Activated CD4-positive, alpha-beta memory T cell treated with anti-CD3 and anti-CD28 coated beads for 36 hours (primary cell): ENCODE measurements around the gene CMTM4. TPM values are rescaled to one million over a fixed set of nuclear protein-coding genes. Genes with fewer than 3 reads are reported as not detected.
A peak's percentile ranks its signal among the peaks of the same experiment; 100 is the strongest.

Source experiments
- CTCF ChIA-PET: fragments of 350-600 bp; sonication (Branson Sonifier 250); formaldehyde crosslinking; loops from one replicate; lab custom pipeline; 2021; ENCODE audit warnings: antibody characterized with exemption, inconsistent platforms; lab: Charles Lee
- POLR2A ChIA-PET: fragments of 350-600 bp; sonication (Branson Sonifier 250); formaldehyde crosslinking; loops from one replicate; lab custom pipeline; 2021; ENCODE audit warnings: antibody characterized with exemption; lab: Charles Lee
- DNase-seq: peaks from one replicate; pipeline ENCODE4 v3.0.0-alpha.2; 2020
- H3K27ac Mint-ChIP-seq: one replicate; pipeline ENCODE4 v1.8.0; 2021; ENCODE audit warnings: mixed read lengths
- H3K27me3 Mint-ChIP-seq: one replicate; pipeline ENCODE4 v1.8.0; 2021; ENCODE audit warnings: mixed read lengths
- H3K36me3 Mint-ChIP-seq: one replicate; pipeline ENCODE4 v1.8.0; 2021; ENCODE audit warnings: mixed read lengths
- H3K4me1 Mint-ChIP-seq: one replicate; pipeline ENCODE4 v1.8.0; 2021; ENCODE audit warnings: low read depth, mixed read lengths
- H3K4me3 Mint-ChIP-seq: one replicate; pipeline ENCODE4 v1.8.0; 2021; ENCODE audit warnings: mild to moderate bottlenecking, mixed read lengths
- H3K9me3 Mint-ChIP-seq: one replicate; pipeline ENCODE4 v1.8.0; 2021; ENCODE audit warnings: mixed read lengths
- intact Hi-C: fragments of 100-400 bp; cut with micrococcal nuclease; formaldehyde crosslinking; loops from one replicate; pipeline ENCODE4 v1.15.1; 2023
- total RNA-seq, 2 experiments: library from RNA; stranded (reverse); gene quantifications; one replicate each; pipeline ENCODE4 v1.2.3, GENCODE V29; 2021

The CMTM4 gene
- 1 to 10 TPM; 2.8 to 4.1 TPM for total RNA-seq

DNA sequence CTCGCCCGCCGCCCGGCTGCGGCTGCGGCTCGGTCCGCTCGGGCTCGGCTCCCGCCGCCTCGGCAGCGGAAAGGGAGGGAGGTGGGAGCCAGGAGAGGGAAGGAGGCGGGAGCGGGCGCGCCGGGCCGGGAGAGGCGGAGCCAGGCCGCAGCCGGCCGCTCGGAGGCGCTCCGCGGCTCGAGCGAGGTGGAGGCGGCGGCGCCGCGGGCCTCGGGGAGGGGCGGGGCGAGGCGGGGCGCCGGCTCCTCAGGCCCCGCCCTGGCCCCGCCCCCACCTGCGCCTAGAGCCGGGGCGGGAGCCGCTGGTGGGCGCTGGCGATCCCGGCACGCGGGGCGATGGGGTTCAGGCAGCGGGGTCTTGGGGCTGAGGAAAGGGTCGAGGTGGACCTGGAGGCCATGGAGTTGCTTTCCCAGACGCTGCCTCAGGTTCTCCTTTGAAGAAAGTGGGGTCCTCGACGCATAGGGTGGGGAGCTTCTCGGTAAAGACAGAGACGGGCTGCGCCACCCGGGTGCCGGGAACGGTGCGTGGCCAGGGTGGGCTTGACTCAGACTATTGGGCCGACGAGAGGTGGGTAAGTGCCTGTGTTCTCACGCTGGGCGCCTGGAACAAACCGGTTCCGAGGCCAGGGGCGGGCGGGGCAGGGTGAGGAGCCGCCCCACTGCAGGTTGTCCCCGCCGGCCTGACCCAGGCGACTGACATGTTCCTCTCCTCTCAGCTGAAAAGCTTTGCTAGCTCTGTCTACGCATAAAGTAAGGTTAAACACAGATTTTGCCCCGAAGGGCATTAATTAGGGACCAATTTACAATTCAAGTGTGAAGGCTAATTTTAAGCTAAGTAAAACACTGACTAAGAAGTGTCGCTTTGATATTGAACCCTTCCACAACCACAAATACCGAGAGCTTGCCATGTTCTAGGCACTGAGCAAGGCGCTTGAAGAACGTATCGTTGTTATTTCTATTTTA is at the start of gene CMTM4:
Gene CMTM4 (minus strand): TSS at position 75 of the 962 bp plus-strand sequence. CDS start 218 bp downstream, outside the sequence.
- peaks cover 4% of the 10 kb centered on the region for H3K27me3 Mint-ChIP-seq
- no peak within 1 kb of the TSS for H3K27ac Mint-ChIP-seq

DNA sequence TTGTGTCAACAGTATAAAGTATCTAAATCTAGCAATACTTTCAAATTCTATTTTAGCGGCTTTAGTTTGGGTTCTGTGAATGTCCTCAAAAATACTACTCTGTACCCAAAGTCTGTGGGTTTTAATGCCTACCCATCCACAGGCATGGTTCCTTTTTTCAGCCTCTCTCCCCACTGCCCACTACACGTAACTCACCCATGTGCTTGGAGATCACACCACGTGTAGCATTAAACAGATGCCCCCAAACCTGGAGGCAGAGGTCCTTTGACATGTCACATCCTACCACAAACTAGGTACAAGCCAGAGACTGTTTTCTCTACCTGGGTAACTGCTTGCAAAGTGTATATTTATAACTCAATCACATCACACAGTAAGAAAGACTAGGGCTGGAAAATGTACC is 49.5 kb upstream of the CMTM4 start:
- no peak overlapping the region for H3K4me3 Mint-ChIP-seq
- peaks cover 33% of the 10 kb centered on the region for H3K36me3 Mint-ChIP-seq
- no peaks in the 10 kb centered on the region for H3K9me3 Mint-ChIP-seq
- intact Hi-C loops = no loop called here
- no peak for DNase-seq
- peaks cover 39% of the 10 kb centered on the region for H3K4me1 Mint-ChIP-seq
- H3K27me3 Mint-ChIP-seq = no peaks in the 10 kb centered on the region
- H3K27ac Mint-ChIP-seq = no peak overlapping the region
- ChIA-PET CTCF (no interaction called here), POLR2A (no interaction called here)

More for the DNA sequence above, at the start of gene CMTM4:
- peak within 1 kb of the TSS; percentile 74 for H3K4me3 Mint-ChIP-seq
- DNase-seq = peak; percentile 79
- H3K36me3 Mint-ChIP-seq = no peaks in the 10 kb centered on the region
- intact Hi-C loops = loop anchor here (5.0 kb wide), 2 partner anchors 55 to 90 kb away; partner anchors contain the start of gene DYNC1LI2
- no peaks in the 10 kb centered on the region for H3K9me3 Mint-ChIP-seq
- ChIA-PET CTCF (interaction anchor here (1.0 to 3.4 kb wide), 8 partner anchors 32 to 185 kb away, joined by 3 to 18 read pairs (median 4); partner anchors contain the start of gene NAE1), POLR2A (interaction anchor here (0.6 kb wide), 2 partner anchors 138 to 385 kb away, joined by 4 to 6 read pairs; no protein-coding TSS in a partner anchor)
- H3K4me1 Mint-ChIP-seq = no peaks in the 10 kb centered on the region

DNA sequence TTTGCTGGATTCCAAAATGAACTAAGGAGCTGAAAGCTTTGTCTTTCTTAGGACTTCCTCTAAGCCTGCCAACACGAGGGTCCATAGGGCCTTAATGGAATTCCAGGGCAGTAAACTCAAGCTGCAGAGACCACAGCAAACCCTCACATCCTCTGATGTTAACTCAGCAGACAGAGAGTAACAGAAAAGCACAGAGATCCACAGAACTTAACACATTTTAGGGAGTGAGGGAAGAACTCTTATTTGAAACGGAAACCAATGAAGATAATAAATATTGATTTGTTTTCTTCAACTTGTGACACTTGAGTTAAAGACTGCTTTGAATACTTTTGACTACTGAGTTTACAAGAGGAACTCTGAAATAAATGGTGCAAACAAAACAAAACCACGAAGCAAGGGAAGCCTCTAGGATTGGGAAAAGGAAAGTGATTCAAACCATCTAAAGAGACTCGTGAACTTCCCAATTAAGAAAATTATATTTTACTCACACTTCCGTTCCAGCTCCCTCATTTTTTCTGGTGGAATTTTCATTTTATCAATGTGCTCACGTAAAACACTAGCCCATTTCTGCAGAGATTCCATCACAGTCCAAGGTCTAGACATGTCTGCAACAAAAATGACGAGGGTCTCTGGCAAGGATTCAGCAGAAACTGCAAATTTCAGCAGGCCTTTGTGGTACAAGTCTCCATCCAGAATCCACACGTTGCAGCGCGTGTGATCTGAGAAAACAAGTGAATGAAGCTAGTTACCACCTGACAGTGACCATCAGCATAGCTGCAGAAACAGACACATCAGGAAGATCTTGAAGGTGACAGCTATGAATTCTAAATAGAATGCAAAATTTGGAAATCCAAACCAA is 45.6 kb upstream of the CMTM4 start:
- no peaks in the 10 kb centered on the region for H3K27me3 Mint-ChIP-seq
- no peak for DNase-seq
- H3K9me3 Mint-ChIP-seq = no peaks in the 10 kb centered on the region
- no peak overlapping the region for H3K4me3 Mint-ChIP-seq
- H3K36me3 Mint-ChIP-seq = peaks cover 32% of the 10 kb centered on the region
- ChIA-PET CTCF (interaction anchor here (0.9 to 9.7 kb wide), 7 partner anchors 10 to 336 kb away, joined by 3 to 100 read pairs (median 18); partner anchors contain the start of genes CMTM4 and DYNC1LI2), POLR2A (no interaction called here)
- H3K27ac Mint-ChIP-seq = no peak overlapping the region
- H3K4me1 Mint-ChIP-seq = peaks cover 25% of the 10 kb centered on the region
- intact Hi-C loops = loop anchor here (2.0 kb wide), 1 partner anchor 335 kb away; no protein-coding TSS in a partner anchor

DNA sequence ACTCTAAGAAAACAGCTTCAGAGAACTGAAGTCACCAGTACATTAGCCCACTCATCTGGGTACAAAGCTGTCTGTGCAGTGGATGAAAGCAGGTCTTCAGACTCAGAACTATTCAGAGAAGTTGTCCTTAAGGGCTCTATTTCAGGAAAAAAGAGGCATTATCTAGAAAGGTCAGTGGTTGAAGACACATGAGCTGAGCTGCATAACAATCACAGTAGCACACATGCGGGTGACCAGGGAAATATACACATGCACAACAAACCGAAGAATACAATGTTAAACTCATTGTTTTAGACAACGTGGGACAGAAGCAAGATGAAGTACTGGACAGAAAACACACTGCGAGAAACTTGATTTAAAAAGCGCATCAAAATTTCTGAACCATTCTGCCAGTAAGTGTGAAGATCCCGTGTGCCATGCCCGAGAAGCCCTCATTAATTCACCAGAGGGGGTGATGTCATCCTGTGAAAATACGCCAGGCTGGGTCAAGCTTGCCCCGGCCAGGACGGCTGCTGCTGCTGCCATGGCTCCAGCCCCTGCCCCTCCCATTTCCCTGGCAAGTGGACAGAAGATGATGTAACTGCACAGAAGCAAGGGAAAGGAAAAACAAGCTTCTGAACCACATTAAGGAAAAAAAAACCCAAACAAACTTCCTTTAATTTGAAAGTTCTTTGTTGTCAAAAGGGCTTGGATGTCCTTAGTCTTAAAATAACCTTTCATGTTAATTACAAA is 44.8 kb upstream of the CMTM4 start:
- Mint-ChIP-seq H3K9me3 (no peaks in the 10 kb centered on the region), H3K27me3 (no peaks in the 10 kb centered on the region), H3K4me3 (no peak overlapping the region), H3K4me1 (peaks cover 19% of the 10 kb centered on the region), H3K27ac (no peak overlapping the region), H3K36me3 (peaks cover 31% of the 10 kb centered on the region)
- intact Hi-C loops = loop anchor here (2.0 kb wide), 1 partner anchor 335 kb away; no protein-coding TSS in a partner anchor
- ChIA-PET POLR2A (no interaction called here), CTCF (interaction anchor here (0.8 to 9.7 kb wide), 16 partner anchors 9 to 335 kb away, joined by 3 to 100 read pairs (median 8); partner anchors contain the start of genes CMTM4, DYNC1LI2 and NAE1)
- DNase-seq = no peak

DNA sequence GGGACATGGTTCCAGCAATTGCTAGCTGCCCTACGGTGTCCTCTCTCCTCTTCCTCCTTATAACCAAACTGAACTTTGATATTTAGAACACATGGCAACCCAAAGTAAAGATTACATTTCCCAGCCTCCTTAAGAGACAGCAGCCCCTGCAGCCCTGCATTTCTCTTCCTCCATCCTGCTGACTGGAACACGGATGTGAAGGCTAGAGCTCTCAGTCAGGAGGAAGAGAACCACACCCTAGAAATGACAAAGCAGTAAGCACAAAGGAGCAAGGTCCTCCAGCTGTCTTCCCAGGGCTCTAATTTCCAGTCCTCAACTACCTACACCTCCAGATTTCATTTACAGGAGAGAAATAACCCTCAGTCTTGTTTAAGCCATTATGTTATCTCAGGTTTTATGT is 44.0 kb upstream of the CMTM4 start:
- Mint-ChIP-seq H3K4me3 (no peak overlapping the region), H3K36me3 (peaks cover 32% of the 10 kb centered on the region), H3K4me1 (peaks cover 15% of the 10 kb centered on the region), H3K27me3 (no peaks in the 10 kb centered on the region), H3K27ac (no peak overlapping the region), H3K9me3 (no peaks in the 10 kb centered on the region)
- CTCF ChIA-PET = interaction anchor here (0.9 to 9.7 kb wide), 16 partner anchors 11 to 334 kb away, joined by 3 to 100 read pairs (median 8); partner anchors contain the start of genes CMTM4, DYNC1LI2 and NAE1
- intact Hi-C loops = loop anchor here (1.0 to 2.0 kb wide), 2 partner anchors 89 to 334 kb away; no protein-coding TSS in a partner anchor
- no peak for DNase-seq
- POLR2A ChIA-PET = no interaction called here

DNA sequence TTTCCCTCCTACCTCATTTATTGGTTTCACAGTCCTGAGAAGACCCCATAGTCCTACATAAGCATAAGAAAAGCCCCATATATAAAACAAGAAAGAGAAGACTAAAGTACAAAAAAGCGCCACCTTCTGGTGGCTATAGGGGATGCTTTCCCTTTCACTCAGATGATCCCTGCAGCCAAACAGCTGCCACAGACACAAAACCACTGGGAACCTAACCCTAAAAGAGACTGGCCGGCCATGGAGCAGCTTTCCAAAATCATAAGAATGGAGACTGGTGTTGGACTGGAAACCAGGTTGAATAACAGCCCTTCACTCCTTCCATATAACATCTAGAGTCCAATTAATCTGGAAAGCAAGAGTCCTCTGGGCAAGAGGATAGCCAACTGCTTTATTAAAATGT is 43.5 kb upstream of the CMTM4 start:
- peaks cover 32% of the 10 kb centered on the region for H3K36me3 Mint-ChIP-seq
- H3K27ac Mint-ChIP-seq = no peak overlapping the region
- H3K27me3 Mint-ChIP-seq = no peaks in the 10 kb centered on the region
- H3K9me3 Mint-ChIP-seq = no peaks in the 10 kb centered on the region
- intact Hi-C loops = loop anchor here (1.0 to 2.0 kb wide), 2 partner anchors 89 to 333 kb away; no protein-coding TSS in a partner anchor
- ChIA-PET CTCF (interaction anchor here (0.9 to 9.7 kb wide), 16 partner anchors 11 to 334 kb away, joined by 3 to 100 read pairs (median 8); partner anchors contain the start of genes CMTM4, DYNC1LI2 and NAE1), POLR2A (no interaction called here)
- H3K4me3 Mint-ChIP-seq = no peak overlapping the region
- DNase-seq = peak; percentile 46
- H3K4me1 Mint-ChIP-seq = peaks cover 15% of the 10 kb centered on the region

DNA sequence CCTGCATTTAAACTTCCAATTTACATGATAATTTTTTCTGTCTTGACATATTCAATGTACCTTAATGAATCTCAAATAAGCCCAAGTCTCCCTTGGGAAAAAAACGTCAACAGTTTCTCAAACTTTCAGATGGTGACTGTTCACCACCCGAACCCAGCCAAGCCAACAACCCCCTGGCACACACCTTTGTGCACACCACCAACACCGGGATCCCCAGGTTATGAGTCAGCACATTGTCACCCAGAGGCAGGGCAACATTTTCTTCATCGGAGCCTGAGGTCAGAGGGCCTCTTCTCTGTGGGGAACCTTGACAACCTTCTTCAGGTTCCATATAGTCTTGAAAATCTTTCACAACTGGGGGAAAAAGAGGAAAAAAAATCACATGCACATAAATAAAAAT is 39.3 kb upstream of the CMTM4 start:
- ChIA-PET CTCF (interaction anchor here (1.4 to 9.7 kb wide), 4 partner anchors 7 to 95 kb away, joined by 4 to 100 read pairs (median 5); partner anchors contain the start of genes DYNC1LI2 and NAE1), POLR2A (no interaction called here)
- intact Hi-C loops = no loop called here
- Mint-ChIP-seq H3K4me1 (peaks cover 11% of the 10 kb centered on the region), H3K27ac (peak overlapping the region; percentile 18), H3K27me3 (no peaks in the 10 kb centered on the region), H3K9me3 (no peaks in the 10 kb centered on the region), H3K4me3 (no peak overlapping the region), H3K36me3 (peaks cover 32% of the 10 kb centered on the region)
- no peak for DNase-seq

DNA sequence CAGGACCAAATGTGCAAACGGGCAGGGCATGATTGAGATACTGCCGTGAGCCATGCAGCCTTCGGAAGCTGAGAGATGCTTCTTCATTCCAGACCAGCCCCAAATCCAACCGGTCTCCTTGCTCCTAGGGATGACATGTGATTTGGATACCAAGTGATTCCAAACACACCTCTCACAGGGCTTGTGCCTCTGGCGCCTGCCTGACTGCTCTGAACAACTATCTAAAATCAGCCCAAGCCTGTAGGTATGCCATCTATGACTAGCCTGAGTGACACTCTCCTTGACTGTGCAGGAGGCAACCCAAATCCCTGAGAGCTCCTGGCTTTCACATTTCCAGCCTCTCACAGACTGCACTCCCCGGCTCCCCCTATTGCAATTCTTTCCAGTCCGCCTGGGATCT is 34.6 kb upstream of the CMTM4 start:
- Mint-ChIP-seq H3K36me3 (peaks cover 31% of the 10 kb centered on the region), H3K4me1 (peaks cover 2% of the 10 kb centered on the region), H3K27ac (no peak overlapping the region), H3K27me3 (no peaks in the 10 kb centered on the region), H3K4me3 (no peak overlapping the region), H3K9me3 (no peaks in the 10 kb centered on the region)
- CTCF ChIA-PET = interaction anchor here (0.9 to 9.4 kb wide), 4 partner anchors 10 to 324 kb away, joined by 3 to 100 read pairs (median 5); partner anchors contain the start of gene NAE1
- DNase-seq = no peak
- intact Hi-C loops = no loop called here
- POLR2A ChIA-PET = no interaction called here

DNA sequence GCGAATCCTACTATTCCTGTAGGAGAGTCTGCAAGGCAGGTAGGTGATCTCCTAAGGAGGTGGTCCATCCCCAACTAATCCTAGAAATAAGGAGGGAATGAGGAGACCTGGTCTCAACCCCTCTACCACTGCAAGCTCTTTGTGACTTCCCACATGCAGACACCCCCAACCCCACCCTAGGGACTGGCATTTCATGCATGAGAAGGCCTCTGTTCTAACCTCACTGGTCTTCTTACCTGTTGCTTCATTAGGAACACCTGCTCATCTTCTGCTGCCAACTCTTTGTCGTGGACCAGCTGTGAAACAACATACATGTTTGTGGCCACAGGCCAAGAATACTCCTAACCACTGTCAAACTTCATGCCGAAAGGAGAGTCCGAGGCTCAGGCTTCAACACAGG is 32.3 kb upstream of the CMTM4 start:
- POLR2A ChIA-PET = no interaction called here
- no peak overlapping the region for H3K27ac Mint-ChIP-seq
- peaks cover 2% of the 10 kb centered on the region for H3K4me1 Mint-ChIP-seq
- intact Hi-C loops = loop anchor here (1.0 kb wide), 1 partner anchor 139 kb away; no protein-coding TSS in a partner anchor
- H3K4me3 Mint-ChIP-seq = no peak overlapping the region
- H3K27me3 Mint-ChIP-seq = no peaks in the 10 kb centered on the region
- DNase-seq = no peak
- peaks cover 35% of the 10 kb centered on the region for H3K36me3 Mint-ChIP-seq
- no peaks in the 10 kb centered on the region for H3K9me3 Mint-ChIP-seq
- CTCF ChIA-PET = interaction anchor here (0.6 to 9.4 kb wide), 18 partner anchors 12 to 322 kb away, joined by 3 to 100 read pairs (median 4); partner anchors contain the start of gene NAE1

DNA sequence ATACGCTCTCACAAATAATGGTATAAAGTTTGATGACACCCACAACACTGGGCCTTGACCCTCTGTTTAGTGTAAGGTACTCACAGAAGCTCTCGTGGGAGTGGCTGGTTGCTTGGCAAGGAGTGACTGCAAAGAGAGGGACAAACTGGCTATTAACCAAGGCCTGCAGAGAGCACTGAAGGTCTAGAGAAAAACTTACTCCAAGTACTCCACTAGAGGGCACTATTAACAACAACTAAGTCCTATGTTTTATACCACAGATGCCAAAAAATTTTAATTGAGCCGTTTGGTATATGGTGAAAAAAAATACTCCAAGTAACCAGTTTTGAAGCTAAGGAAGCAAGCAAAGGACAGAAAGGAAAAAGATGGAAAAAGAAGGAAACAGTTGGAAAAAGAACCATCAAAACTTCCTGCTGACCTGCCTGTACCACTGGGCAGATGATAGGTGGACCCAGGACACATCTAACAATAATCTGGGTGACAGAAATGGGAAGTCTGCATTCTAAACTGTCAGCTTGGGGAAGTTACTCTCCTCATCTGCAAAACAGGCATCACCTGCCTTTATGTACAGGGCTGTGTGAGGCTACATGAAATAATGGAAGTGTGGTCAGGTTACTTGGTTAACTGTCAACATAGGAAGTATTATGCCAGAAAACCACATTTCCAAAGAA is 31.7 kb upstream of the CMTM4 start:
- intact Hi-C loops = loop anchor here (1.0 kb wide), 1 partner anchor 140 kb away; no protein-coding TSS in a partner anchor
- peaks cover 2% of the 10 kb centered on the region for H3K4me1 Mint-ChIP-seq
- CTCF ChIA-PET = interaction anchor here (0.6 to 9.4 kb wide), 20 partner anchors 12 to 322 kb away, joined by 3 to 100 read pairs (median 4); partner anchors contain the start of gene NAE1
- H3K36me3 Mint-ChIP-seq = peaks cover 39% of the 10 kb centered on the region
- H3K27me3 Mint-ChIP-seq = no peaks in the 10 kb centered on the region
- no peaks in the 10 kb centered on the region for H3K9me3 Mint-ChIP-seq
- H3K4me3 Mint-ChIP-seq = no peak overlapping the region
- no peak for DNase-seq
- POLR2A ChIA-PET = interaction anchor here (0.6 kb wide), 1 partner anchor 147 kb away, joined by 3 read pairs; no protein-coding TSS in a partner anchor
- H3K27ac Mint-ChIP-seq = no peak overlapping the region
